H9 (cell line): ENCODE measurements around the gene BEST2. TPM values are rescaled to one million over a fixed set of nuclear protein-coding genes. Genes with fewer than 3 reads are reported as not detected.

Source experiments
- DNase-seq: peaks from one replicate; pipeline ENCODE4 v3.0.0-alpha.2; 2017
- H2AFZ ChIP-seq: one replicate; pipeline ENCODE4 v1.6.1; 2013; ENCODE audit warnings: mild to moderate bottlenecking, low read length, control low read depth, moderate library complexity
- H2AK5ac ChIP-seq: 2 replicates; pipeline ENCODE4 v1.6.1; 2013; ENCODE audit warnings: low read length, control low read depth, mixed read lengths; ENCODE audit not compliant: insufficient read length
- H2BK120ac ChIP-seq: one replicate; pipeline ENCODE4 v1.6.1; 2013; ENCODE audit warnings: low read depth, mild to moderate bottlenecking, low read length, control low read depth, inconsistent platforms; ENCODE audit not compliant: poor library complexity, severe bottlenecking
- H2BK12ac ChIP-seq: 2 replicates; pipeline ENCODE4 v1.6.1; 2013; ENCODE audit warnings: low read length, control low read depth, mixed read lengths, low read depth; ENCODE audit not compliant: insufficient read length
- H2BK15ac ChIP-seq: 2 replicates; pipeline ENCODE4 v1.6.1; 2013; ENCODE audit warnings: low read depth, low read length, control low read depth
- H2BK20ac ChIP-seq: one replicate; pipeline ENCODE4 v1.6.1; 2013; ENCODE audit warnings: low read depth, mild to moderate bottlenecking, low read length, control low read depth, inconsistent platforms; ENCODE audit not compliant: poor library complexity, severe bottlenecking
- H2BK5ac ChIP-seq: 2 replicates; pipeline ENCODE4 v1.6.1; 2013; ENCODE audit warnings: low read length, control low read depth, mixed read lengths; ENCODE audit not compliant: insufficient read length
- H3K14ac ChIP-seq: 2 replicates; pipeline ENCODE4 v1.6.1; 2013; ENCODE audit warnings: low read length, control low read depth; ENCODE audit not compliant: insufficient read depth
- H3K18ac ChIP-seq: 2 replicates; pipeline ENCODE4 v1.6.1; 2013; ENCODE audit warnings: low read depth, mild to moderate bottlenecking, mixed read lengths, low read length, control low read depth; ENCODE audit not compliant: insufficient read length
- H3K23ac ChIP-seq: 2 replicates; pipeline ENCODE4 v1.6.1; 2013; ENCODE audit warnings: low read length, control low read depth, mixed read lengths, low read depth; ENCODE audit not compliant: insufficient read length
- H3K23me2 ChIP-seq: 2 replicates; pipeline ENCODE4 v1.6.1; 2013; ENCODE audit warnings: low read depth, mild to moderate bottlenecking, mixed read lengths, low read length, control low read depth; ENCODE audit not compliant: insufficient read length, poor library complexity, severe bottlenecking
- H3K27ac ChIP-seq: 2 replicates; pipeline ENCODE4 v1.5.1; 2013; ENCODE audit warnings: low read length, control low read depth, mixed read lengths, low read depth; ENCODE audit not compliant: insufficient read length
- H3K27me3 ChIP-seq: 2 replicates; pipeline ENCODE4 v1.6.1; 2013; ENCODE audit warnings: low read length, control low read depth, inconsistent platforms; ENCODE audit not compliant: insufficient read depth
- H3K4ac ChIP-seq: 2 replicates; pipeline ENCODE4 v1.6.1; 2013; ENCODE audit warnings: low read depth, mild to moderate bottlenecking, control low read depth, inconsistent platforms, low read length, moderate library complexity
- H3K4me1 ChIP-seq: 2 replicates; pipeline ENCODE4 v1.6.1; 2013; ENCODE audit warnings: low read length, control low read depth, inconsistent platforms; ENCODE audit not compliant: insufficient read depth
- H3K4me2 ChIP-seq: 2 replicates; pipeline ENCODE4 v1.6.1; 2013; ENCODE audit warnings: low read length, control low read depth, mixed read lengths; ENCODE audit not compliant: insufficient read length, insufficient read depth
- H3K56ac ChIP-seq: 2 replicates; pipeline ENCODE4 v1.6.1; 2013; ENCODE audit warnings: low read depth, mild to moderate bottlenecking, mixed read lengths, low read length, control low read depth; ENCODE audit not compliant: insufficient read length
- H3K79me1 ChIP-seq: 2 replicates; pipeline ENCODE4 v1.6.1; 2013; ENCODE audit warnings: low read depth, mild to moderate bottlenecking, moderate library complexity, low read length, control low read depth, inconsistent platforms; ENCODE audit not compliant: insufficient read depth, poor library complexity, severe bottlenecking
- H3K79me2 ChIP-seq: 2 replicates; pipeline ENCODE4 v1.6.1; 2013; ENCODE audit warnings: low read length, control low read depth, inconsistent platforms; ENCODE audit not compliant: insufficient read depth
- H3K9ac ChIP-seq: 2 replicates; pipeline ENCODE4 v1.6.1; 2013; ENCODE audit warnings: low read length, control low read depth, mixed read lengths; ENCODE audit not compliant: insufficient read length; ENCODE audit errors: extremely low read depth
- H3K9me3 ChIP-seq: one replicate; pipeline ENCODE4 v1.6.1; 2013; ENCODE audit warnings: low read depth, low read length, inconsistent platforms; ENCODE audit not compliant: control insufficient read depth
- H3T11ph ChIP-seq: one replicate; pipeline ENCODE4 v1.6.1; 2013; ENCODE audit warnings: mild to moderate bottlenecking, low read length, control low read depth, inconsistent platforms
- H4K20me1 ChIP-seq: one replicate; pipeline ENCODE4 v1.6.1; 2013; ENCODE audit not compliant: control insufficient read depth, insufficient read length, insufficient read depth
- H4K5ac ChIP-seq: 2 replicates; pipeline ENCODE4 v1.6.1; 2013; ENCODE audit warnings: low read depth, mild to moderate bottlenecking, mixed read lengths, low read length, control low read depth; ENCODE audit not compliant: insufficient read length
- H4K8ac ChIP-seq: replicated peaks from 2 replicates; pipeline ENCODE4 v1.6.1; 2013; ENCODE audit warnings: low read length, control low read depth, mixed read lengths, low read depth; ENCODE audit not compliant: insufficient read length
- H4K91ac ChIP-seq: 2 replicates; pipeline ENCODE4 v1.6.1; 2013; ENCODE audit warnings: low read depth, mild to moderate bottlenecking, moderate library complexity, mixed read lengths, low read length, control low read depth; ENCODE audit not compliant: insufficient read length
- H3K27ac Mint-ChIP-seq, 3 experiments: 2 replicates in 2 of 3; 3 replicates in 1 of 3; pipeline ENCODE4 v1.8.0; 2020 to 2021; ENCODE audit warnings: mixed read lengths in 3 of 3, mild to moderate bottlenecking in 1 of 3, moderate library complexity in 1 of 3
- H3K27me3 Mint-ChIP-seq: 2 replicates; pipeline ENCODE4 v1.8.0; 2021; ENCODE audit warnings: low read depth, mild to moderate bottlenecking, moderate library complexity, mixed read lengths
- H3K36me3 Mint-ChIP-seq, 3 experiments: 2 replicates in 2 of 3; 3 replicates in 1 of 3; pipeline ENCODE4 v1.8.0; 2020 to 2021; ENCODE audit warnings: low read depth in 3 of 3, mixed read lengths in 3 of 3; ENCODE audit not compliant: insufficient read depth in 1 of 3
- H3K4me1 Mint-ChIP-seq, 2 experiments: 2 replicates each; pipeline ENCODE4 v1.8.0; 2020; ENCODE audit warnings: mixed read lengths in 2 of 2
- H3K4me3 Mint-ChIP-seq, 2 experiments: 2 replicates in 1 of 2; 3 replicates in 1 of 2; pipeline ENCODE4 v1.8.0; 2020 to 2021; ENCODE audit warnings: mild to moderate bottlenecking in 2 of 2, mixed read lengths in 2 of 2, moderate library complexity in 1 of 2
- H3K9me3 Mint-ChIP-seq, 2 experiments: 2 replicates in 1 of 2; 3 replicates in 1 of 2; pipeline ENCODE4 v1.8.0; 2020; ENCODE audit warnings: mild to moderate bottlenecking in 2 of 2, mixed read lengths in 2 of 2, moderate library complexity in 1 of 2
- WGBS: extraction: QIAGEN DNeasy Blood & Tissue Kit; methylation state at CpG from one replicate; pipeline ENCODE4 v1.1.7; 2013; ENCODE audit warnings: missing lambda C conversion rate, low lambda C conversion rate, mixed read lengths; ENCODE audit not compliant: insufficient read length; ENCODE audit errors: extremely low coverage; 5-methylcytosine and 5-hydroxymethylcytosine counted together
- total RNA-seq: library from RNA; stranded (reverse); gene quantifications from 2 replicates; pipeline ENCODE4 v1.2.1, GENCODE V29; 2021
- TF ChIP-seq, protein P1 (sequence below): fragments of 200-600 bp; sonication (generic); conservative IDR thresholded peaks from 3 replicates; pipeline ENCODE4 v1.8.0; 2021; ENCODE audit warnings: antibody characterized with exemption, mild to moderate bottlenecking

Gene BEST2
- total RNA-seq, 1 experiment from 2014 or later: 1.6 TPM

DNA sequence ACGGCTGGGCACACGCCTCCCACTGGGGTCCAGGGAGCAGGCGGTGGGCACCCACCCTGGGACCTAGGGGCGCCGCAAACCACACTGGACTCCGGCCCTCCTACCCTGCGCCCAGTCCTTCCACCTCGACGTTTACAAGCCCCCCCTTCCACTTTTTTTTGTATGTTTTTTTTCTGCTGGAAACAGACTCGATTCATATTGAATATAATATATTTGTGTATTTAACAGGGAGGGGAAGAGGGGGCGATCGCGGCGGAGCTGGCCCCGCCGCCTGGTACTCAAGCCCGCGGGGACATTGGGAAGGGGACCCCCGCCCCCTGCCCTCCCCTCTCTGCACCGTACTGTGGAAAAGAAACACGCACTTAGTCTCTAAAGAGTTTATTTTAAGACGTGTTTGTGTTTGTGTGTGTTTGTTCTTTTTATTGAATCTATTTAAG lies 41.3 kb downstream of the BEST2 start:
- H3K4me1 ChIP-seq: peaks cover 2% of the 10 kb centered on the region; the same call in 1 of the 2 replicates
- peak overlapping the region; percentile 59 for H3K9ac ChIP-seq
- H3K4ac ChIP-seq: no peak overlapping the region
- H4K8ac ChIP-seq: no peak overlapping the region
- no peak overlapping the region for H2BK5ac ChIP-seq
- H2BK12ac ChIP-seq: no peak overlapping the region
- Mint-ChIP-seq H3K36me3 (peaks cover 0 to 13% (median 10%) of the 10 kb centered on the region in 3 experiments; a peak in 5 of 7 replicates), H3K9me3 (no peaks in the 10 kb centered on the region), H3K4me3 (peak overlapping the region; percentile 85 to 87), H3K4me1 (peaks cover 40 to 41% of the 10 kb centered on the region in 2 experiments), H3K27ac (no peak overlapping the region), H3K27me3 (peaks cover 8% of the 10 kb centered on the region)
- no peak for DNase-seq
- no peak overlapping the region for H3K56ac ChIP-seq
- no CpG with 5 or more reads among the region's 22 CpGs for WGBS
- no peak overlapping the region for H4K91ac ChIP-seq
- no peak overlapping the region for H3K27ac ChIP-seq
- H2AFZ ChIP-seq: no peak overlapping the region
- no peak overlapping the region for H4K5ac ChIP-seq
- H3K27me3 ChIP-seq: no peaks in the 10 kb centered on the region; the same call in 1 of the 2 replicates
- H2BK20ac ChIP-seq: no peak overlapping the region
- H3K79me2 ChIP-seq: no peaks in the 10 kb centered on the region
- H3K14ac ChIP-seq: peak overlapping the region; percentile 92; the same call in 1 of the 2 replicates
- peak overlapping the region; percentile 48 for H3K4me2 ChIP-seq
- no peaks in the 10 kb centered on the region for H3K79me1 ChIP-seq
- H2BK15ac ChIP-seq: no peak overlapping the region
- no peak overlapping the region for H2BK120ac ChIP-seq
- peak overlapping the region; percentile 82 for H3K18ac ChIP-seq
- H4K20me1 ChIP-seq: no peaks in the 10 kb centered on the region
- TF ChIP-seq, protein P1, sequence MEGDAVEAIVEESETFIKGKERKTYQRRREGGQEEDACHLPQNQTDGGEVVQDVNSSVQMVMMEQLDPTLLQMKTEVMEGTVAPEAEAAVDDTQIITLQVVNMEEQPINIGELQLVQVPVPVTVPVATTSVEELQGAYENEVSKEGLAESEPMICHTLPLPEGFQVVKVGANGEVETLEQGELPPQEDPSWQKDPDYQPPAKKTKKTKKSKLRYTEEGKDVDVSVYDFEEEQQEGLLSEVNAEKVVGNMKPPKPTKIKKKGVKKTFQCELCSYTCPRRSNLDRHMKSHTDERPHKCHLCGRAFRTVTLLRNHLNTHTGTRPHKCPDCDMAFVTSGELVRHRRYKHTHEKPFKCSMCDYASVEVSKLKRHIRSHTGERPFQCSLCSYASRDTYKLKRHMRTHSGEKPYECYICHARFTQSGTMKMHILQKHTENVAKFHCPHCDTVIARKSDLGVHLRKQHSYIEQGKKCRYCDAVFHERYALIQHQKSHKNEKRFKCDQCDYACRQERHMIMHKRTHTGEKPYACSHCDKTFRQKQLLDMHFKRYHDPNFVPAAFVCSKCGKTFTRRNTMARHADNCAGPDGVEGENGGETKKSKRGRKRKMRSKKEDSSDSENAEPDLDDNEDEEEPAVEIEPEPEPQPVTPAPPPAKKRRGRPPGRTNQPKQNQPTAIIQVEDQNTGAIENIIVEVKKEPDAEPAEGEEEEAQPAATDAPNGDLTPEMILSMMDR: no peak
- H2AK5ac ChIP-seq: no peak overlapping the region
- H3K9me3 ChIP-seq: no peaks in the 10 kb centered on the region
- H3T11ph ChIP-seq: no peak overlapping the region
- no peak overlapping the region for H3K23ac ChIP-seq
- H3K23me2 ChIP-seq: peaks cover 37% of the 10 kb centered on the region
